ENCODE results near the gene SOX18.

- TF ChIP-seq POLR2A (IDR thresholded peaks at IDR 0.05): no peak
- no peak for TF ChIP-seq CTCF (IDR thresholded peaks at IDR 0.05)
These were observed 11.2 kb downstream of the SOX18 start for GRCh38 chr20:64038224-64038564.

Measured in thyroid gland (tissue), 4 donors.